Measurements from ENCODE around the gene DPYSL5. TPM values are rescaled to one million over a fixed set of nuclear protein-coding genes. Genes with fewer than 3 reads are reported as not detected.

The DPYSL5 gene
- total and polyA plus RNA-seq, 9 of the 15 experiments (the other 6 are each of a cell fraction or from before 2014, with no cell fraction given), result 0.06 TPM; not detected in 8

DNA sequence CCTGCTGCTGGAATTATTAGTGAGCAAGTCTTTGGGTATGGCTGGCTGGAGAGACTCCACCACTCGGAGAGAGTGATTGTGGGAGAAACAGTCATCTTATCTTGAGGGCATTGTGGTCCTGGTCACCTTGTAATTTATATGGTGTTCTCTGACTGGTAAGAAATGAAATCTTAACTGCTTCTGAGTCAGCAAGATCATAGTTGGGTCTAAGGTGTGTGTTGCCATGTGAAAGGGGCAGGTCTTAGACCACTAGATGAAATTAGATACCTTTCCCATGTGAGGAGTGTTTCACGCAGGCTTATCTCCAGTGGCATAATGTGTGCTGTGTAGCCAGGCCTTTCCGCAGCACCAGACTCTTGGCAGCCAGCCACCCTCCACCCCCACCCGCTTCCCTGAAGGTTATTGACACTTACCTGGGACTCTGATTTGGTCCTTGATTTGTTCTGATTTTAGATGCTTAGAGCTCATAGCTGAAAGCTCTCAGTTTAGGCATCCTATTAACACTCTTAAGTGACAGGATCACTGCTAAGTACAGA is 130.2 kb downstream of the DPYSL5 start (continued):
- TF ChIP-seq, protein P1, sequence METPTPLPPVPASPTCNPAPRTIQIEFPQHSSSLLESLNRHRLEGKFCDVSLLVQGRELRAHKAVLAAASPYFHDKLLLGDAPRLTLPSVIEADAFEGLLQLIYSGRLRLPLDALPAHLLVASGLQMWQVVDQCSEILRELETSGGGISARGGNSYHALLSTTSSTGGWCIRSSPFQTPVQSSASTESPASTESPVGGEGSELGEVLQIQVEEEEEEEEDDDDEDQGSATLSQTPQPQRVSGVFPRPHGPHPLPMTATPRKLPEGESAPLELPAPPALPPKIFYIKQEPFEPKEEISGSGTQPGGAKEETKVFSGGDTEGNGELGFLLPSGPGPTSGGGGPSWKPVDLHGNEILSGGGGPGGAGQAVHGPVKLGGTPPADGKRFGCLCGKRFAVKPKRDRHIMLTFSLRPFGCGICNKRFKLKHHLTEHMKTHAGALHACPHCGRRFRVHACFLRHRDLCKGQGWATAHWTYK (CRISPR knock-in tag; IDR thresholded peaks at IDR 0.05), result 0 out of 2 replicates have a peak, but pooled peaks have one; percentile 26
- peak in 1 of 2 experiments; percentile 37; a peak in 2 of 4 replicates for TF ChIP-seq NRF1 (conservative IDR thresholded peaks at IDR 0.05 in 1 of 2, IDR thresholded peaks at IDR 0.05 in 1 of 2)
- TF ChIP-seq BACH1 (tag; IDR thresholded peaks at IDR 0.05), result peak; percentile 31; the same call in 1 of the 2 replicates
- TF ChIP-seq, protein P2, sequence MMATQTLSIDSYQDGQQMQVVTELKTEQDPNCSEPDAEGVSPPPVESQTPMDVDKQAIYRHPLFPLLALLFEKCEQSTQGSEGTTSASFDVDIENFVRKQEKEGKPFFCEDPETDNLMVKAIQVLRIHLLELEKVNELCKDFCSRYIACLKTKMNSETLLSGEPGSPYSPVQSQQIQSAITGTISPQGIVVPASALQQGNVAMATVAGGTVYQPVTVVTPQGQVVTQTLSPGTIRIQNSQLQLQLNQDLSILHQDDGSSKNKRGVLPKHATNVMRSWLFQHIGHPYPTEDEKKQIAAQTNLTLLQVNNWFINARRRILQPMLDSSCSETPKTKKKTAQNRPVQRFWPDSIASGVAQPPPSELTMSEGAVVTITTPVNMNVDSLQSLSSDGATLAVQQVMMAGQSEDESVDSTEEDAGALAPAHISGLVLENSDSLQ (IDR thresholded peaks at IDR 0.05), result 0 out of 2 replicates have a peak, but pooled peaks have one; percentile 50
- peak; percentile 80 for TF ChIP-seq TCF3 (CRISPR knock-in tag; IDR thresholded peaks at IDR 0.05)
- peak; percentile 52; the same call in 1 of the 2 replicates for TF ChIP-seq MYC (IDR thresholded peaks at IDR 0.05; ENCODE audit: low read depth, low read length)
- TF ChIP-seq MYC (CRISPR knock-in tag; IDR thresholded peaks at IDR 0.05; ENCODE audit: borderline replicate concordance, low read depth), result no peak
- peak; percentile 62; the same call in 1 of the 2 replicates for TF ChIP-seq CREM (IDR thresholded peaks at IDR 0.05; ENCODE audit: low read depth)
- TF ChIP-seq EGR1 (conservative IDR thresholded peaks at IDR 0.05), result peak; percentile 56; the same call in 1 of the 2 replicates
- TF ChIP-seq CBFA2T2 (conservative IDR thresholded peaks at IDR 0.05), result peak; percentile 75
- TF ChIP-seq LARP7 (IDR thresholded peaks at IDR 0.05), result no peak
- 0 out of 2 replicates have a peak, but pooled peaks have one; percentile 28 for TF ChIP-seq SMARCA4 (IDR thresholded peaks at IDR 0.05)
- TF ChIP-seq SMARCE1 (IDR thresholded peaks at IDR 0.05), result peak; percentile 78
- peak in 1 of 2 experiments; percentile 9 for TF ChIP-seq NCOA2 (IDR thresholded peaks at IDR 0.05; ENCODE audit: partially characterized antibody in 2 of 2)
- TF ChIP-seq MAFF (IDR thresholded peaks at IDR 0.05; ENCODE audit: low read length), result peak; percentile 47; the same call in 1 of the 2 replicates
- peak; percentile 55; the same call in 1 of the 2 replicates for TF ChIP-seq KLF16 (IDR thresholded peaks at IDR 0.05)
- peak; percentile 6; the same call in 1 of the 2 replicates for TF ChIP-seq JUN (IDR thresholded peaks at IDR 0.05; ENCODE audit: borderline replicate concordance, low read depth, low read length)
- TF ChIP-seq JUN (CRISPR knock-in tag; IDR thresholded peaks at IDR 0.05; ENCODE audit: borderline replicate concordance), result no peak
- peak; percentile 58 for TF ChIP-seq STAT5A (IDR thresholded peaks at IDR 0.05; ENCODE audit: borderline replicate concordance, low read length)
- TF ChIP-seq ZNF263 (CRISPR knock-in tag; IDR thresholded peaks at IDR 0.05; ENCODE audit: borderline replicate concordance), result no peak
- peak; percentile 31; the same call in 1 of the 2 replicates for TF ChIP-seq ZFX (CRISPR knock-in tag; IDR thresholded peaks at IDR 0.05)
- TF ChIP-seq BHLHE40 (IDR thresholded peaks at IDR 0.05; ENCODE audit: low read length), result peak; percentile 95
- TF ChIP-seq RBM39 (optimal IDR thresholded peaks at IDR 0.05; ENCODE audit: low read depth, low read length), result no peak
- TF ChIP-seq HDAC1 (IDR thresholded peaks at IDR 0.05), result peak; percentile 75 to 93; a peak in 3 of 4 replicates
- TF ChIP-seq C11orf30 (IDR thresholded peaks at IDR 0.05; ENCODE audit: low read depth), result peak; percentile 83
- TF ChIP-seq NFYB (IDR thresholded peaks at IDR 0.05; ENCODE audit: extremely low read depth, insufficient read length), result no peak
- TF ChIP-seq, protein P3, sequence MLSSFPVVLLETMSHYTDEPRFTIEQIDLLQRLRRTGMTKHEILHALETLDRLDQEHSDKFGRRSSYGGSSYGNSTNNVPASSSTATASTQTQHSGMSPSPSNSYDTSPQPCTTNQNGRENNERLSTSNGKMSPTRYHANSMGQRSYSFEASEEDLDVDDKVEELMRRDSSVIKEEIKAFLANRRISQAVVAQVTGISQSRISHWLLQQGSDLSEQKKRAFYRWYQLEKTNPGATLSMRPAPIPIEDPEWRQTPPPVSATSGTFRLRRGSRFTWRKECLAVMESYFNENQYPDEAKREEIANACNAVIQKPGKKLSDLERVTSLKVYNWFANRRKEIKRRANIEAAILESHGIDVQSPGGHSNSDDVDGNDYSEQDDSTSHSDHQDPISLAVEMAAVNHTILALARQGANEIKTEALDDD (IDR thresholded peaks at IDR 0.05), result 0 out of 2 replicates have a peak, but pooled peaks have one; percentile 24
- no peak for TF ChIP-seq CBFB (CRISPR knock-in tag; IDR thresholded peaks at IDR 0.05)
- peak; percentile 73 for TF ChIP-seq NCOR1 (IDR thresholded peaks at IDR 0.05)
- no peak for TF ChIP-seq RBFOX2 (IDR thresholded peaks at IDR 0.05; ENCODE audit: low read depth, low read length)

All from K562 (cell line).